ENCODE results near the gene SPA17.

SPA17 gene

DNA sequence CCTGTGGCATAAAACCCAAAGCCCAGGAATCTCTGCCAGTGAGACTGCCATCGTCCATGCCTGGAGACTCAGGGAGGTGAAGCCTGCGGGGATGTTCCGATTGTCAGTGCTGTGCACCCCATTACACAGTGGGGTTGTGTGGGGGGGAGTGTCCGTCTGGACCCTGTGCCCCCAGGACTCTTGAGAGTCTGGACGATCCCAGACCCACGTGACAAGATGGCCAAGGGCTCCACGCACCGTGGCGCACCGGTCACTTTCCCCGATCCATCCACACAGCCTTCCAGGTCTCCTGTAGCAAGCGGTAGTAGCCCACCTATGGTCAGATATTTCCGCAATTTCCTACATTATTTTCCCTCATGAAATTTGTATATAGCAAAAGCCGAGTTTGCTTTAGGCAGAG is 45.1 kb downstream of the SPA17 start:
- peaks cover 56% of the 10 kb centered on the region for H3K27me3 Mint-ChIP-seq
- H3K4me1 Mint-ChIP-seq (ENCODE audit: low read depth), result peaks cover 30% of the 10 kb centered on the region
- no peak overlapping the region for H3K27ac Mint-ChIP-seq
- no peaks in the 10 kb centered on the region for H3K36me3 Mint-ChIP-seq (ENCODE audit: low read depth)
- intact Hi-C loops (cut with micrococcal nuclease), result no loop called here
- no peaks in the 10 kb centered on the region for H3K9me3 Mint-ChIP-seq
- no peak overlapping the region for H3K4me3 Mint-ChIP-seq

DNA sequence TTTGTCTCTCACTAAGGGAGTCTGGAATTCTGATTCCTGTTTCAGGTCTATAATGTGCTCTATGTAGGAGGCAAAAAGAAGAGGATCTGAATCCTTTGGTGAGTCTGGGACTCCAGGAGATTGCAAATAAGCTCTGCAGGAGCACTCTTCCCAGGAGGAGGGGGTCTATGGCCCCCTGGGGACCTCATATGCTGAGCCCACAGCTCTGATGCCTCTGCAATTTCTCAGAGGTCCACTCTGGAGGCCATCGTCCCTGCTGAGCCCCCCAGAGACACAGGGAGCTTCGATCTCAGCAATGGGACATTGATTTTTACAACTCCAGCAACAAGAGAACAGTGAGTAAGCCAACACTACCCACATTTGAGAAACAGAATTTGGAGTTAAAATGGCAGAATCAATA is 45.8 kb downstream of the SPA17 start:
- no peaks in the 10 kb centered on the region for H3K36me3 Mint-ChIP-seq (ENCODE audit: low read depth)
- no peak overlapping the region for H3K4me3 Mint-ChIP-seq
- intact Hi-C loops (cut with micrococcal nuclease), result no loop called here
- H3K27ac Mint-ChIP-seq, result no peak overlapping the region
- H3K27me3 Mint-ChIP-seq, result peaks cover 56% of the 10 kb centered on the region
- H3K9me3 Mint-ChIP-seq, result no peaks in the 10 kb centered on the region
- H3K4me1 Mint-ChIP-seq (ENCODE audit: low read depth), result peaks cover 31% of the 10 kb centered on the region

DNA sequence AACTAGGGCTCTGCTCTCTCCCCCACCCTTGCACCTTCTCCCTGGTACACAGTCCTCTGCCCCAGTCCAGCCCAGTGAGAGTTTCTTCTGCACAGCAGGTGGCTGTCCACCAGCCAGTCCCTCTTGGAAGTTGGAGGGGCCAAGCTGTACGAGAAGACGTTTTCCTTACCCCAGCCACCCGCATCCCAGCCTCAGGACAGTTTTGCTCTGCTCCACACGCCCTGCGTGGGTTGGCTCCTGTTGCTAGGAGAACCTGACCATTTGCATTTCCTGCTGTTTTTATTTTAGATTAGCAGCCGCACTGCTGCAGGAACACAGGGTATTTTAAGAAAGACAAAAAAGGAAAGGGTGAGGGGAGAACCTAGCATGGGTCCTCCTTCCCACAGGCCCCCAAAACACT is 48.5 kb downstream of the SPA17 start:
- intact Hi-C loops (cut with micrococcal nuclease), result no loop called here
- Mint-ChIP-seq H3K4me1 (ENCODE audit: low read depth) (peaks cover 49% of the 10 kb centered on the region), H3K9me3 (no peaks in the 10 kb centered on the region), H3K27ac (no peak overlapping the region), H3K4me3 (no peak overlapping the region), H3K27me3 (peaks cover 47% of the 10 kb centered on the region), H3K36me3 (ENCODE audit: low read depth) (no peaks in the 10 kb centered on the region)

DNA sequence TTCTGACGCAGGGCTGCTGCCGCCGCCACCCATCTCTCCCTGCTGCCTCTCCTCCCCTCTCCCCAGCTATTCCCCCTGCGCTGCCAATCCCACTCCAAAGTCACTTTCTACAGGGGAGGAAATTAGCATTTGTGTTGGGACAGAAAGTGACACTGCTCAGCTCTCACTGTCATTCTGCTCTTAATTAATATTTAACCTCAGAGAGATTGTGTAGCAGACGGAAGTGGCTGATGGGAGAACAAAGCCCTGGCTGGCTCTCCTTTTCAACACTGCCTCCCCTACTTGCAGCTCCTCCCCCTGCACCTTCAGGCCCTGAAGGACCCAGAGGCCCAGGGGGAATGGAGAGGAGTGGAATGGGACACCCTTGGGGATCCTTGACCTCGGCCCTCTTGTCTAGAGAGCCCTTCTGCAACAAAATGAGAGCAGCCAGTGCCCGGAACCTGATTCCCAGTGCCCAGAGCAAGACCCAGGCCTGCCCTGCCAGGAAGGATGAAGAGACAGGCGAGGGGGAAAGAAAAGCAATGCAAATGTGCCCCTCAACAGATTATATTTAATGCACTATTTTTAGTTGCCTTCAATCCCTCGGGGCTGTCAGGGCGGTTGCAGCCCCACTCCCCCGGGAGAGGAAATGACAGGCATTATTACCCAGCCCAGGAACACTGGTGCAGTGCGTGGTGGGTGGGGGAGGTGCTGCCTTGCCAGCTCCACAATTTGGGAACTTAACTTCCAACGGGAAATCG is 51.4 kb downstream of the SPA17 start:
- Mint-ChIP-seq H3K27ac (peak overlapping the region; percentile 47), H3K27me3 (peaks cover 20% of the 10 kb centered on the region), H3K9me3 (no peaks in the 10 kb centered on the region), H3K4me1 (ENCODE audit: low read depth) (peaks cover 45% of the 10 kb centered on the region), H3K36me3 (ENCODE audit: low read depth) (no peaks in the 10 kb centered on the region), H3K4me3 (no peak overlapping the region)
- intact Hi-C loops (cut with micrococcal nuclease), result no loop called here

DNA sequence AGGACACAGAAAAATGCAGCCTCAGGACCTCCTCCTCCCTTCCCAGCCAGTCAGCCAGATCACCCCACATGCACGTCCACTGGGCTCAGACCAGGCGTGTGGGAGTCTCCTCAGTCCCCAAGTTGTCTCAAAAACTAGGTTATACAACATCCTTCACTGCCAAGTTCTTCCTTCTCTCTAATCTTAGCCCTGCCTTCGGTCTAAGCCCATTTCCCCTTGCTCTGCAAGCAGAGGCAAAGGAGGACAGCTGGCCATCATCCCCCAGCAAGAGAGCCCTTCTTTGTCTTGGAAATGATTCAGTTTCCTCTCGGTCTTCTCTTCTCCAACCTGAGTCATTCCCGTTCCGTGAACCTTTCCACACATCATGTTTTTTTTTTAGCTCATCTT is 52.0 kb downstream of the SPA17 start:
- no peak overlapping the region for H3K4me3 Mint-ChIP-seq
- H3K4me1 Mint-ChIP-seq (ENCODE audit: low read depth), result peaks cover 45% of the 10 kb centered on the region
- intact Hi-C loops (cut with micrococcal nuclease), result no loop called here

DNA sequence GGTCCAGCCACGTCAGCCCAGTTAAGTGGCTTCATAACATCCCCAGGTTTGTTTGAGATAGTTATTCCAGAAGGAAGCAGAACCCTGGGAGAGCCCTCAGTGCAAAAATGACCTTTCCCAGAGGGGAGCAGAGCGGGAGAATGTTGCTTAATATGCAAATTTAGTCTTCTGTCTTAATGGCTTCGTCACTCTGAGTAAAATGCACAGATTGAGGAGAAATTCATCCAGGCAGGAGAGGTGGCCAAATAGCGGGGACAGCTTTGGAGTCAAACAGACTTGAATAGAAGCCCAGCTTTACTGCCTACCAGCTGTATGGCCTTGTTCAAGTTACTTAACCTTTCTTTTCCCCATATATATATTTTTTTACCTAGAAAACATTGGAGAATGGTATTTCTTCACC is 53.8 kb downstream of the SPA17 start:
- no peak overlapping the region for H3K4me3 Mint-ChIP-seq
- intact Hi-C loops (cut with micrococcal nuclease), result no loop called here
- peaks cover 48% of the 10 kb centered on the region for H3K4me1 Mint-ChIP-seq (ENCODE audit: low read depth)
- no peak overlapping the region for H3K27ac Mint-ChIP-seq
- no peaks in the 10 kb centered on the region for H3K9me3 Mint-ChIP-seq
- peaks cover 8% of the 10 kb centered on the region for H3K27me3 Mint-ChIP-seq
- no peaks in the 10 kb centered on the region for H3K36me3 Mint-ChIP-seq (ENCODE audit: low read depth)

More for the DNA sequence above, 52.0 kb downstream of the SPA17 start:
- H3K27me3 Mint-ChIP-seq, result peaks cover 20% of the 10 kb centered on the region
- no peaks in the 10 kb centered on the region for H3K9me3 Mint-ChIP-seq
- no peak overlapping the region for H3K27ac Mint-ChIP-seq
- H3K36me3 Mint-ChIP-seq (ENCODE audit: low read depth), result no peaks in the 10 kb centered on the region

DNA sequence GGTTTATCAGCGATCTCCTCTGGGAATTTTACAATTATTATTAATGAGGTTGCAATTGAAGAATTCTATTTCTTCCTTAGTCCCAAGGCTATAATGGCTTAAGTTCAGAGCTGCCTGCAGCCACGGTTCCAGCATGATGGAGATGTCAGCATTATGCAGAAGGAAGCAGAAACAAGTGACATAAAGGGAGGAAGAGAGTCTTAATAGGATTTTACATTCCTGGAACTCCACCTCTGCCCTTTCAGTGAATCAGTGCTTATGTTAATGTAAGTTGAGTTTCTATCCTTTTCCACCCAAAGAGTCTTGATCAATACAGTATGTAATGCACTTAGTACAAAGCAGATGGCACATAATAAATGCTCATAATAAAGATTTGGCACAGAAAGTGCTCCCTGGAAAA is 54.4 kb downstream of the SPA17 start:
- no peak overlapping the region for H3K4me3 Mint-ChIP-seq
- H3K27me3 Mint-ChIP-seq, result peaks cover 3% of the 10 kb centered on the region
- intact Hi-C loops (cut with micrococcal nuclease), result no loop called here
- no peaks in the 10 kb centered on the region for H3K9me3 Mint-ChIP-seq
- no peak overlapping the region for H3K27ac Mint-ChIP-seq
- H3K4me1 Mint-ChIP-seq (ENCODE audit: low read depth), result peaks cover 52% of the 10 kb centered on the region
- no peaks in the 10 kb centered on the region for H3K36me3 Mint-ChIP-seq (ENCODE audit: low read depth)

DNA sequence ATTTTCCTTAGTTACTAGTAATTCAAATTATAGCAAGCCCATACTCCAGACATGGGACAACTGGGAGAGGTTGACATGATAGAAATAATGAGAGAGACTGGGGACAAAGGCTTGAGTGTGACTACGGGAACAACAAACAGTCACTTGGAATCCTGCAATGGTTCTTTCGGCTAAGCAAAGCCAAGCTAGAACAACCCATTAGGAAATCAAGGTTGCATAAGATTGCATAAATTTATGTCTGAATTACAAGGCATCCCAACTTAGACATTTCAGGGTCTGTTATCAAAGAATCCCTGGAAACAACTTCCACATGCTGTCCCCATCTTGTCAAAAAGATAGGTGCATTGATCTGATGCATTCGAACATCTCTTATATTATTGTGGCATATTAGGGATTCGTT is 55.9 kb downstream of the SPA17 start:
- Mint-ChIP-seq H3K36me3 (ENCODE audit: low read depth) (no peaks in the 10 kb centered on the region), H3K27ac (no peak overlapping the region), H3K27me3 (peaks cover 3% of the 10 kb centered on the region), H3K4me1 (ENCODE audit: low read depth) (peaks cover 57% of the 10 kb centered on the region), H3K9me3 (no peaks in the 10 kb centered on the region), H3K4me3 (no peak overlapping the region)
- intact Hi-C loops (cut with micrococcal nuclease), result no loop called here

DNA sequence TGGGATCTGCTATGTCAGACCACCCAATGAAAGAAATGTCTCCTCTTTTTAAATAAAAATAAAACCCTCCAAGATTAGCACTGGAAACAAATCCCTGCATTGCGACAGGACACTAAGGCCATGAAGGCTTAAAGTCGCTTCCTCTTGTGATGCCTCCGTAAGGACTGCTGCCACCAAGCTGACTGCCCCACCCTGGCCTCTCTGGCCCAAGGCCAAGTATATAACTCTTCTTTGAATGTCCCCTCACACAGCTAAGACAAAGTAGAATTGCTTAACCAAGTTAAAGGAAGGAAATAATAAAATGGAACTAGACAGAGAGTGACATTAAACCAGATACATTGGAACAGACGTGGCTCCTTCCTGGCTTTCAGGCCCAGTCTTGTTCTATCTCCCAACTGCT is 58.5 kb downstream of the SPA17 start:
- Mint-ChIP-seq H3K36me3 (ENCODE audit: low read depth) (no peaks in the 10 kb centered on the region), H3K4me3 (no peak overlapping the region), H3K27ac (peak overlapping the region; percentile 80), H3K4me1 (ENCODE audit: low read depth) (peaks cover 64% of the 10 kb centered on the region), H3K27me3 (no peaks in the 10 kb centered on the region), H3K9me3 (no peaks in the 10 kb centered on the region)
- intact Hi-C loops (cut with micrococcal nuclease), result no loop called here

DNA sequence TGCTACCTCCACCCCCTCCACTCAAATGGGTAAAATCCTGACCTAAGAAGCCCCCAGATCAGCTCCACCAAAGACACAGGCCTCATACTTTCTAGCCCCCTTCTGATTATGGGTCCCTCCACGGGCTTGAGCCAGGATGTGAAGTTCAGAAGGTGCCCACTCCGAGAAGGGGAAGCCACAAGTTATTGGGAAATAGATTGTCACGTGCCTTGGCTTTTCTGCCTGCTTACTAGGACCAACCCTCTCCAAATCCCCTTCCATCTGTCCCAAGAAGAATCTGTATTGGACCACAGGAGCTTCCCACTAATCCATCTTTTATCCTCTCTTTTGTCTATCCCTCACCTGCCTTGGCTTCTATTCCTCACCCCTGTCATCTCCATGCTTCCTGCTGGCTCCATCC is 63.0 kb downstream of the SPA17 start:
- no peaks in the 10 kb centered on the region for H3K27me3 Mint-ChIP-seq
- H3K4me1 Mint-ChIP-seq (ENCODE audit: low read depth), result peaks cover 86% of the 10 kb centered on the region
- no peak overlapping the region for H3K4me3 Mint-ChIP-seq
- intact Hi-C loops (cut with micrococcal nuclease), result no loop called here
- peak overlapping the region; percentile 54 for H3K27ac Mint-ChIP-seq
- no peaks in the 10 kb centered on the region for H3K9me3 Mint-ChIP-seq
- no peaks in the 10 kb centered on the region for H3K36me3 Mint-ChIP-seq (ENCODE audit: low read depth)

DNA sequence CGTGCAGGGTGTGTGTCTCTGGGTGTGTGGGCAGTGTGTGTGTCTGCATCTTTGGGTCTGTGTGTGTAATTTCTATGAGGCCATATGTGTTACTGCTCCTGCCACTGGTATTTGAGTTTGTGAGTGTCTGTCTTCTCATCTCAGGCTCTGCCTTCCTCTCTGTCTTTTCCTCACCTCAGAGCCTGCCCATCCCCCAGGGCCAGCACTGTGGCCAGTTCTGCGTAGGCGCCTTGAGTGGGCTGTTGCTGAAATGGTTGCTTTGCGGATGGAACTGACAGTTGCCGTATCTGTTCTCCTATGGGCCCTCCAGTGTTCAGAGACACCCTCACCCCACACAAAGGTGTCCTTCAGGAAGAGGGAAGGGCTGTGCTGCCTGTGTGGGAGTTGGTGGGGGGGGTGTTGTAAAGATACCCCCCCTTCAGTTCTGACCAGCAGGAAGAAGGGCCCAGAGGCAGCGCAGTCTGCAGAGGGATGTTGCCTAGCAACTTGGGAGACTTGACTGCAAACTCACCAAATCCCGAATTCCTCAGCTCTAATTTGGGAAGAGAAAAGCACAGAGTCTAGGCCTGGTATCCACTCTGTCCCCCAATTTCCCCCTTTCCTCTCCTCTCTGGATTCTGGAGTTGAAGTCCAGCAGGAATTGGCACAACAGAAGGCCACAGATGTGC is 64.1 kb downstream of the SPA17 start:
- H3K9me3 Mint-ChIP-seq, result no peaks in the 10 kb centered on the region
- H3K4me3 Mint-ChIP-seq, result no peak overlapping the region
- no peaks in the 10 kb centered on the region for H3K27me3 Mint-ChIP-seq
- intact Hi-C loops (cut with micrococcal nuclease), result no loop called here
- H3K36me3 Mint-ChIP-seq (ENCODE audit: low read depth), result no peaks in the 10 kb centered on the region
- H3K27ac Mint-ChIP-seq, result peak overlapping the region; percentile 33
- peaks cover 81% of the 10 kb centered on the region for H3K4me1 Mint-ChIP-seq (ENCODE audit: low read depth)

DNA sequence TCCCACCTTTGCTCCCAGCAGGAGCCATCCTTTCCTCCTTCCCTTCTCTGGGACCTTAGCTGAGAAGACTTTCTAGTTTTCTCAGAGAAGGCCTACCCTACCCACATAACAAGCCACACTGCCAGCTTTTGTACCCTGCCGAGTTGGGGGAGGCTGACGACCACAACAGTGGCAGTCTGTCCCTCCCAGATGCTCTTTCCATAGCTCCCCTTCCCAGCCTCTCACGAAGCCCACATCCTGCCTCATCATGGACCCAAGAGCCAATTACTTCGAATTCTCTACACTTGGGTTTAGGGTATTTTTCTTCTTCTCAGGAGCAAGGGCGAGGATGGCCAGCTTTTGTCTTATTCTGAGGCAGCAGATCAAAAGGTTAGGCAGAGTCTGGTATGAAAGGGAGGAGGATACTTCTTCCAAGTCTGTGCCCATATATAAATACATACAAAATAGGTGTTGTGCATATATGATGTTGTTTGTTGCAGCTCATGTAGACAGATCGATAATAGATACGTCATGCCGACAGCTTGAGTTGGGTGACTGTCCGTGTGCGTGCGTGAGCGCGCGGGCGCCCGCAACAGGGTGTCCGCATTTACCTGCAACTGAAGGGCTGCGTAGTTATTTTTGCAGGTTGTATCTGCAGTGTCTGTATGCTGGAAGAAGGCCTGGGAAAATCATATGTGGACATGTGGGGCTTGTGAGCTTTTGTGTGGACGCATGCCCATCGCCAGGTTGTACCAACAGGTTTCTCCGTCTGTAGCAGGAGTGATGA is 65.2 kb downstream of the SPA17 start:
- Mint-ChIP-seq H3K27me3 (no peaks in the 10 kb centered on the region), H3K27ac (peak overlapping the region; percentile 60), H3K4me3 (peak overlapping the region; percentile 84), H3K9me3 (no peaks in the 10 kb centered on the region), H3K4me1 (ENCODE audit: low read depth) (peaks cover 78% of the 10 kb centered on the region), H3K36me3 (ENCODE audit: low read depth) (no peaks in the 10 kb centered on the region)
- intact Hi-C loops (cut with micrococcal nuclease), result no loop called here

DNA sequence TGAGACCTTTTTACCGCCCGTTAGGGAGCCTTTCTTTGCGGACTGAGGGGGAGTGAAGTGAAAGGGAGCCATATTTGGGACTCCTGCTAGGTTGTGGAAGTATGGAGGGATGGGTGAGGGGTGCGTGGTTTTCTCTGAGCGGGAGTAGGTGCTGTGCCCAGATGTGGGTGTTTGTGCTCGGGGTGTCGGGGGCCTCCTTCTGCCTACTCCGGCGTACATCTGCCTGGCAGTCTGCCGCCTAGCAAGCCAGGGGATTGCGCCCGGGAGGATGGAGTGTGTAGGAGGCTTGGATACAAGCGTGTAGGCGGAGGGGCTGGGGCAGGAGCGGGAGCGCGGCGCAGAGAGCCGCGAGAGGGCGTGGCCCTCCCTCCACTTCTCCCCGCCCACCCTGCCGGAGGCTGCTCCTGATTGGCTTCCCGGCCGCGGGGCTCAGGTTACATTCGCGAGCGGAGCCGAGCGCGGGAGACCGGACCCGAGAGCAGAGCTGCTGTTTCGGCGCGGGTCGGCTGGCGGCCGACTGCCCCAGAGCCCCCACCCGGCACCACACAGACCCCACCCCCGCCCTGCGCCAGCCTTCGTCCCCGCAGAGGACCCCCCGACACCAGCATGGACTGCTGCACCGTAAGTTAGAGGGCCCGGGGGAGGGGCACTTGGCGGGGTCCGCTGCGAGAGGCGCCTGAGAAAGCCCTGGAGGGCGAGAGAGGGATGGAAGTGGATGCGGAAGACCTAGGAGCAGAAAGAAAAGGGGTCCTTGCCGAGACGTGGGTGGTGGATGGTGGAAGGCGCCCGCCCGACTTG is 66.0 kb downstream of the SPA17 start, which contains the start of gene NRGN:
Gene NRGN (plus strand): TSS at position 464 of the 798 bp plus-strand sequence. CDS start 143 bp downstream, at position 607.
- H3K4me3 Mint-ChIP-seq, result peak within 1 kb of the TSS; percentile 84
- H3K36me3 Mint-ChIP-seq (ENCODE audit: low read depth), result peaks cover 3% of the 10 kb centered on the region
- intact Hi-C loops (cut with micrococcal nuclease), result no loop called here
- no peaks in the 10 kb centered on the region for H3K9me3 Mint-ChIP-seq
- peak within 1 kb of the TSS; percentile 60 for H3K27ac Mint-ChIP-seq
- peaks cover 72% of the 10 kb centered on the region for H3K4me1 Mint-ChIP-seq (ENCODE audit: low read depth)
- H3K27me3 Mint-ChIP-seq, result no peaks in the 10 kb centered on the region
